GM10266 (cell line): ENCODE measurements around the gene C4B.

Experiments
- DNase-seq: peaks from one replicate; pipeline ENCODE4 v3.0.0; 2012; ENCODE audit errors: extremely low spot score
- CTCF ChIP-seq: IDR thresholded peaks from 2 replicates; pipeline ENCODE4 v1.5.1; 2012; ENCODE audit warnings: mild to moderate bottlenecking, low read depth; ENCODE audit not compliant: control insufficient read depth, insufficient read depth; ENCODE audit errors: missing control alignments

C4B gene

GRCh38 chr6:32083812-32084768 is 69.5 kb downstream of the C4B start:
- no peak for TF ChIP-seq CTCF
- DNase-seq, result no peak

GRCh38 chr6:32084780-32085179 is 70.2 kb downstream of the C4B start:
- TF ChIP-seq CTCF, result no peak
- no peak for DNase-seq
